GM23338 (cell line): Measurements from ENCODE around the gene TENM4. TPM values are rescaled to one million over a fixed set of nuclear protein-coding genes. Genes with fewer than 3 reads are reported as not detected.

Source experiments
- ATAC-seq: fragments of 200-7000 bp; cut with Tn5 transposase; 3 replicates; pipeline ENCODE4 v1.9.1; 2020
- DNase-seq: peaks from one replicate; pipeline ENCODE4 v3.0.0-alpha.2; 2015; ENCODE audit warnings: low spot score
- H2AFZ ChIP-seq: fragments of 200-600 bp; sonication (generic); 2 replicates; pipeline ENCODE4 v1.8.0; 2016; ENCODE audit warnings: antibody characterized with exemption, mild to moderate bottlenecking, moderate library complexity
- H3F3A ChIP-seq: fragments of 200-600 bp; sonication (generic); replicated peaks from 2 replicates; pipeline ENCODE4 v1.8.0; 2017; ENCODE audit warnings: antibody characterized with exemption, mixed run types, low read depth
- H3K27ac ChIP-seq: fragments of 200-600 bp; sonication (generic); 2 replicates; pipeline ENCODE4 v1.6.1; 2016; ENCODE audit warnings: low read depth
- H3K27me3 ChIP-seq: fragments of 200-600 bp; sonication (generic); 2 replicates; pipeline ENCODE4 v1.8.0; 2016; ENCODE audit warnings: mild to moderate bottlenecking, mixed run types, moderate library complexity; ENCODE audit not compliant: insufficient read depth
- H3K36me3 ChIP-seq: fragments of 200-600 bp; sonication (generic); 2 replicates; pipeline ENCODE4 v1.8.0; 2016; ENCODE audit warnings: mild to moderate bottlenecking; ENCODE audit not compliant: insufficient read depth
- H3K4me1 ChIP-seq: fragments of 200-600 bp; sonication (generic); 2 replicates; pipeline ENCODE4 v1.8.0; 2016; ENCODE audit warnings: mild to moderate bottlenecking, moderate library complexity; ENCODE audit not compliant: insufficient read depth
- H3K4me2 ChIP-seq: fragments of 200-600 bp; sonication (generic); 2 replicates; pipeline ENCODE4 v1.7.1; 2017; ENCODE audit warnings: mixed run types
- H3K4me3 ChIP-seq: fragments of 200-600 bp; sonication (generic); 2 replicates; pipeline ENCODE4 v1.6.1; 2016; ENCODE audit warnings: mixed run types
- H3K79me2 ChIP-seq: fragments of 200-600 bp; sonication (generic); replicated peaks from 2 replicates; pipeline ENCODE4 v1.8.0; 2017; ENCODE audit warnings: mild to moderate bottlenecking; ENCODE audit not compliant: insufficient read depth
- H3K9me2 ChIP-seq: fragments of 200-600 bp; sonication (generic); 2 replicates; pipeline ENCODE4 v1.8.0; 2017; ENCODE audit not compliant: insufficient read depth
- H4K20me1 ChIP-seq: fragments of 200-600 bp; sonication (generic); replicated peaks from 2 replicates; pipeline ENCODE4 v1.8.0; 2017; ENCODE audit warnings: mild to moderate bottlenecking; ENCODE audit not compliant: insufficient read depth
- H3K27ac Mint-ChIP-seq: 2 replicates; pipeline ENCODE4 v1.8.0; 2020; ENCODE audit warnings: inconsistent platforms, mild to moderate bottlenecking, moderate library complexity, mixed read lengths
- H3K27me3 Mint-ChIP-seq: 3 replicates; pipeline ENCODE4 v1.8.0; 2022; ENCODE audit warnings: low read depth, mild to moderate bottlenecking, moderate library complexity, mixed read lengths, inconsistent platforms; ENCODE audit not compliant: insufficient read depth, poor library complexity
- H3K36me3 Mint-ChIP-seq: 3 replicates; pipeline ENCODE4 v1.8.0; 2021; ENCODE audit warnings: low read depth, mild to moderate bottlenecking, inconsistent platforms, moderate library complexity, mixed read lengths
- H3K4me1 Mint-ChIP-seq: 3 replicates; pipeline ENCODE4 v1.8.0; 2020; ENCODE audit warnings: mild to moderate bottlenecking, inconsistent platforms, mixed read lengths
- H3K4me3 Mint-ChIP-seq: 3 replicates; pipeline ENCODE4 v1.8.0; 2021; ENCODE audit warnings: moderate library complexity, mild to moderate bottlenecking, inconsistent platforms, mixed read lengths
- H3K9me3 Mint-ChIP-seq: 3 replicates; pipeline ENCODE4 v1.8.0; 2020; ENCODE audit warnings: moderate library complexity, mild to moderate bottlenecking, inconsistent platforms, mixed read lengths
- EZH2 ChIP-seq: fragments of 200-600 bp; sonication (generic); IDR thresholded peaks from one replicate; pipeline ENCODE4 v1.8.0; 2017; ENCODE audit warnings: antibody characterized with exemption, mild to moderate bottlenecking, low read depth; ENCODE audit not compliant: unreplicated experiment
- EZH2phosphoT487 ChIP-seq: fragments of 200-600 bp; sonication (generic); IDR thresholded peaks from one replicate; pipeline ENCODE4 v1.8.1; 2018; ENCODE audit warnings: antibody characterized with exemption; ENCODE audit not compliant: unreplicated experiment
- STAT1 ChIP-seq: IDR thresholded peaks from one replicate; pipeline ENCODE4 v1.6.1; 2016; ENCODE audit warnings: antibody characterized with exemption; ENCODE audit not compliant: unreplicated experiment
- polyA plus RNA-seq: library from polyadenylated mRNA; unstranded; fragments of >200 nt; fragmentation: Nextera tagmentation; extraction: Ambion mirVana; gene quantifications from 2 replicates; pipeline ENCODE4 v1.2.1, GENCODE V29; 2016
- total RNA-seq: library from RNA; depleted of rRNA; stranded (reverse); fragments of >200 nt; shearing (Covaris generic); gene quantifications from 2 replicates; pipeline ENCODE4 v1.2.3, GENCODE V29; 2014
- TF ChIP-seq, protein P1 (sequence below), 2 experiments: fragments of 200-600 bp in 1 of 2; sonication (generic) in 1 of 2; conservative IDR thresholded peaks; 2 replicates each; pipeline versions ENCODE4 v1.5.1 to v1.6.1; 2016 to 2017; ENCODE audit warnings: antibody characterized with exemption in 2 of 2, low read depth in 2 of 2, mild to moderate bottlenecking in 2 of 2, moderate library complexity in 1 of 2
- TF ChIP-seq, protein P2 (sequence below): fragments of 250-450 bp; sonication (Bioruptor Pico); IDR thresholded peaks from 2 replicates; pipeline ENCODE4 v1.5.0; 2020; ENCODE audit warnings: mild to moderate bottlenecking, moderate library complexity
- TF ChIP-seq, protein P3 (sequence below): IDR thresholded peaks from 2 replicates; pipeline ENCODE4 v1.6.1; 2016; ENCODE audit warnings: antibody characterized with exemption

The TENM4 gene
- total and polyA plus RNA-seq, 2 experiments from 2014 or later: 7.3 TPM

DNA sequence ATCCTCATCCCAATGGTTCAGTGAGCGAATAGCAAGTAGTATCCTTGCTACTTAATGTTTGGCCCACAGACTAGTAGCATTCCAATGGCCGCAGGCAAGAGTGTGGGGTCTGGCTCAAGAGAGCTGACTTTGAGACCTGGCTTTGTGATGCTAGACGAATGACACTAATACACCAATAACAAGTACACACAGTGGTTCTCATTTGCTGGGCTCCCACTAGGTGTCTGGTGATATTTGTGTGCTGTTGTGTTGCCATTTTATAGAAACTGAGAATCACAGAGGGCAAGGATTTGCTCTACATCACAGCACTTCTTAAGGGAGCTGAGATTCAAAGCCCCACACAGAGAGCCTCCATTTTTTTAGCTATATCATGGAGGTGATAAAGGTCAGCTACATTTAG, 351.2 kb downstream of the TENM4 start:
- Mint-ChIP-seq H3K4me3 (no peak overlapping the region), H3K4me1 (peaks cover 39% of the 10 kb centered on the region), H3K27ac (no peak overlapping the region), H3K36me3 (no peaks in the 10 kb centered on the region), H3K9me3 (no peaks in the 10 kb centered on the region), H3K27me3 (no peaks in the 10 kb centered on the region)
- H3K9me2 ChIP-seq: peaks cover 5% of the 10 kb centered on the region
- no peaks in the 10 kb centered on the region for H3K36me3 ChIP-seq
- no peak overlapping the region for H3K4me3 ChIP-seq
- no peaks in the 10 kb centered on the region for H3F3A ChIP-seq
- DNase-seq (no peak), ATAC-seq (no peak)
- H3K4me2 ChIP-seq: no peak overlapping the region
- no peaks in the 10 kb centered on the region for H3K27me3 ChIP-seq
- no peaks in the 10 kb centered on the region for H3K79me2 ChIP-seq
- no peak overlapping the region for H3K27ac ChIP-seq
- H3K4me1 ChIP-seq: peaks cover 8% of the 10 kb centered on the region; the same call in 1 of the 2 replicates
- no peak overlapping the region for H2AFZ ChIP-seq
- no peaks in the 10 kb centered on the region for H4K20me1 ChIP-seq
- TF ChIP-seq EZH2 (no peak), EZH2phosphoT487 (no peak), STAT1 (no peak)
- TF ChIP-seq, protein P1, sequence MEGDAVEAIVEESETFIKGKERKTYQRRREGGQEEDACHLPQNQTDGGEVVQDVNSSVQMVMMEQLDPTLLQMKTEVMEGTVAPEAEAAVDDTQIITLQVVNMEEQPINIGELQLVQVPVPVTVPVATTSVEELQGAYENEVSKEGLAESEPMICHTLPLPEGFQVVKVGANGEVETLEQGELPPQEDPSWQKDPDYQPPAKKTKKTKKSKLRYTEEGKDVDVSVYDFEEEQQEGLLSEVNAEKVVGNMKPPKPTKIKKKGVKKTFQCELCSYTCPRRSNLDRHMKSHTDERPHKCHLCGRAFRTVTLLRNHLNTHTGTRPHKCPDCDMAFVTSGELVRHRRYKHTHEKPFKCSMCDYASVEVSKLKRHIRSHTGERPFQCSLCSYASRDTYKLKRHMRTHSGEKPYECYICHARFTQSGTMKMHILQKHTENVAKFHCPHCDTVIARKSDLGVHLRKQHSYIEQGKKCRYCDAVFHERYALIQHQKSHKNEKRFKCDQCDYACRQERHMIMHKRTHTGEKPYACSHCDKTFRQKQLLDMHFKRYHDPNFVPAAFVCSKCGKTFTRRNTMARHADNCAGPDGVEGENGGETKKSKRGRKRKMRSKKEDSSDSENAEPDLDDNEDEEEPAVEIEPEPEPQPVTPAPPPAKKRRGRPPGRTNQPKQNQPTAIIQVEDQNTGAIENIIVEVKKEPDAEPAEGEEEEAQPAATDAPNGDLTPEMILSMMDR (conservative IDR thresholded peaks at IDR 0.05; ENCODE audit: low read depth in 2 of 2): no peak
- TF ChIP-seq, protein P2, sequence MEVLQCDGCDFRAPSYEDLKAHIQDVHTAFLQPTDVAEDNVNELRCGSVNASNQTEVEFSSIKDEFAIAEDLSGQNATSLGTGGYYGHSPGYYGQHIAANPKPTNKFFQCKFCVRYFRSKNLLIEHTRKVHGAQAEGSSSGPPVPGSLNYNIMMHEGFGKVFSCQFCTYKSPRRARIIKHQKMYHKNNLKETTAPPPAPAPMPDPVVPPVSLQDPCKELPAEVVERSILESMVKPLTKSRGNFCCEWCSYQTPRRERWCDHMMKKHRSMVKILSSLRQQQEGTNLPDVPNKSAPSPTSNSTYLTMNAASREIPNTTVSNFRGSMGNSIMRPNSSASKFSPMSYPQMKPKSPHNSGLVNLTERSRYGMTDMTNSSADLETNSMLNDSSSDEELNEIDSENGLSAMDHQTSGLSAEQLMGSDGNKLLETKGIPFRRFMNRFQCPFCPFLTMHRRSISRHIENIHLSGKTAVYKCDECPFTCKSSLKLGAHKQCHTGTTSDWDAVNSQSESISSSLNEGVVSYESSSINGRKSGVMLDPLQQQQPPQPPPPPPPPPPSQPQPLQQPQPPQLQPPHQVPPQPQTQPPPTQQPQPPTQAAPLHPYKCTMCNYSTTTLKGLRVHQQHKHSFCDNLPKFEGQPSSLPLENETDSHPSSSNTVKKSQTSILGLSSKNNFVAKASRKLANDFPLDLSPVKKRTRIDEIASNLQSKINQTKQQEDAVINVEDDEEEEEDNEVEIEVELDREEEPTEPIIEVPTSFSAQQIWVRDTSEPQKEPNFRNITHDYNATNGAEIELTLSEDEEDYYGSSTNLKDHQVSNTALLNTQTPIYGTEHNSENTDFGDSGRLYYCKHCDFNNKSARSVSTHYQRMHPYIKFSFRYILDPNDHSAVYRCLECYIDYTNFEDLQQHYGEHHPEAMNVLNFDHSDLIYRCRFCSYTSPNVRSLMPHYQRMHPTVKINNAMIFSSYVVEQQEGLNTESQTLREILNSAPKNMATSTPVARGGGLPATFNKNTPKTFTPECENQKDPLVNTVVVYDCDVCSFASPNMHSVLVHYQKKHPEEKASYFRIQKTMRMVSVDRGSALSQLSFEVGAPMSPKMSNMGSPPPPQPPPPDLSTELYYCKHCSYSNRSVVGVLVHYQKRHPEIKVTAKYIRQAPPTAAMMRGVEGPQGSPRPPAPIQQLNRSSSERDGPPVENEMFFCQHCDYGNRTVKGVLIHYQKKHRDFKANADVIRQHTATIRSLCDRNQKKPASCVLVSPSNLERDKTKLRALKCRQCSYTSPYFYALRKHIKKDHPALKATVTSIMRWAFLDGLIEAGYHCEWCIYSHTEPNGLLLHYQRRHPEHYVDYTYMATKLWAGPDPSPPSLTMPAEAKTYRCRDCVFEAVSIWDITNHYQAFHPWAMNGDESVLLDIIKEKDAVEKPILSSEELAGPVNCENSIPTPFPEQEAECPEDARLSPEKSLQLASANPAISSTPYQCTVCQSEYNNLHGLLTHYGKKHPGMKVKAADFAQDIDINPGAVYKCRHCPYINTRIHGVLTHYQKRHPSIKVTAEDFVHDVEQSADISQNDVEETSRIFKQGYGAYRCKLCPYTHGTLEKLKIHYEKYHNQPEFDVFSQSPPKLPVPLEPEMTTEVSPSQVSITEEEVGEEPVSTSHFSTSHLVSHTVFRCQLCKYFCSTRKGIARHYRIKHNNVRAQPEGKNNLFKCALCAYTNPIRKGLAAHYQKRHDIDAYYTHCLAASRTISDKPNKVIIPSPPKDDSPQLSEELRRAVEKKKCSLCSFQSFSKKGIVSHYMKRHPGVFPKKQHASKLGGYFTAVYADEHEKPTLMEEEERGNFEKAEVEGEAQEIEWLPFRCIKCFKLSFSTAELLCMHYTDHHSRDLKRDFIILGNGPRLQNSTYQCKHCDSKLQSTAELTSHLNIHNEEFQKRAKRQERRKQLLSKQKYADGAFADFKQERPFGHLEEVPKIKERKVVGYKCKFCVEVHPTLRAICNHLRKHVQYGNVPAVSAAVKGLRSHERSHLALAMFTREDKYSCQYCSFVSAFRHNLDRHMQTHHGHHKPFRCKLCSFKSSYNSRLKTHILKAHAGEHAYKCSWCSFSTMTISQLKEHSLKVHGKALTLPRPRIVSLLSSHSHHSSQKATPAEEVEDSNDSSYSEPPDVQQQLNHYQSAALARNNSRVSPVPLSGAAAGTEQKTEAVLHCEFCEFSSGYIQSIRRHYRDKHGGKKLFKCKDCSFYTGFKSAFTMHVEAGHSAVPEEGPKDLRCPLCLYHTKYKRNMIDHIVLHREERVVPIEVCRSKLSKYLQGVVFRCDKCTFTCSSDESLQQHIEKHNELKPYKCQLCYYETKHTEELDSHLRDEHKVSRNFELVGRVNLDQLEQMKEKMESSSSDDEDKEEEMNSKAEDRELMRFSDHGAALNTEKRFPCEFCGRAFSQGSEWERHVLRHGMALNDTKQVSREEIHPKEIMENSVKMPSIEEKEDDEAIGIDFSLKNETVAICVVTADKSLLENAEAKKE: no peak
- TF ChIP-seq, protein P3, sequence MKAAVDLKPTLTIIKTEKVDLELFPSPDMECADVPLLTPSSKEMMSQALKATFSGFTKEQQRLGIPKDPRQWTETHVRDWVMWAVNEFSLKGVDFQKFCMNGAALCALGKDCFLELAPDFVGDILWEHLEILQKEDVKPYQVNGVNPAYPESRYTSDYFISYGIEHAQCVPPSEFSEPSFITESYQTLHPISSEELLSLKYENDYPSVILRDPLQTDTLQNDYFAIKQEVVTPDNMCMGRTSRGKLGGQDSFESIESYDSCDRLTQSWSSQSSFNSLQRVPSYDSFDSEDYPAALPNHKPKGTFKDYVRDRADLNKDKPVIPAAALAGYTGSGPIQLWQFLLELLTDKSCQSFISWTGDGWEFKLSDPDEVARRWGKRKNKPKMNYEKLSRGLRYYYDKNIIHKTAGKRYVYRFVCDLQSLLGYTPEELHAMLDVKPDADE: no peak
